Right renal pelvis (tissue), 4 donors: ENCODE measurements around the gene WDFY2. TPM values are rescaled to one million over a fixed set of nuclear protein-coding genes. Genes with fewer than 3 reads are reported as not detected.

Source experiments
- DNase-seq, 4 donors: peaks; one replicate each; pipeline ENCODE4 v3.0.0-alpha.2; 2013; ENCODE audit warnings: low read depth in 4 of 4, low spot score in 3 of 4, missing footprints in 1 of 4
- polyA plus RNA-seq, 4 donors: library from polyadenylated mRNA; unstranded; fragments of 120-200 nt; gene quantifications; one replicate each; pipeline ENCODE4 v1.2.1, GENCODE V29; 2013; ENCODE audit not compliant: insufficient read length in 4 of 4

Gene WDFY2
- polyA plus RNA-seq, 4 donors: 11.3 to 15.0 (median 12.5) TPM

DNA sequence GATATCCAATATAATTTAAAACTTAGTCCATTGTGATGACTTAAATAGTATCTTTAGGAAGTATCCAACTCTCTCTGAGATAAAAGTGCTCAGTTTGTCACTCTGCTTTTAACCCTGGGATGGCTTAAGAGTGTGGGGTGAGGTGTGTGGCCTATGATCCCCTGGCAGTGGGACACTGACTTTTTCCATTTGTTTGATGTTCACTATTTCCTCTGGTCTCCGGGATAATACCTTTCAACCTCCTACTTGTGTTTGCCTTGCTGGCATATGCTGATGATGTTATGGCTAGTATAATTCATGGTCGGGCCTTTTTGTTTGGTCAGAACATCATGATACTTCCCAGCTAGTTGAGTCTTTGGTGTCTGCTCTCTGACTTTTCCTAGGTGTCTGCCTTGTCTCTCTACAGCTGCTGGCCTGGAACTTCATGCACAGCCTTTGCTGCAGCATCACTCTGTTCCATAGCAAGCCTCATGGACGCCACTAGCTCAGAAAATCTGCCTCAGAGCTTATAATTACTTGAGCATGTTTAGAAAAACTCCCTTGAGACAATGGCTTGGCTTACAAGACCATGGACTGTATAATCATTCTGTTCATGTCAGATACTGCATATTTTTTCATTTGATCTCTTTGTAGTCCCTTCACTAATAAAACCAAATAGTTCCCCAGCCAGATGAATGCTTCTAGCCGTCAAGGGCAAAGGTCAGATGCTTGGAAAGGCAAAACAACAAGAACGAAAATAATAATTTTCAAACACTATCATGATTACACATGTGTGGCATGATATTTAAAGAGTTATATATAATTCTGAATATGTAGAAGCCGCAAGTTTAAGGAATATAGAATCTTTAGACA lies 75.2 kb downstream of the WDFY2 start:
- no peak for DNase-seq

DNA sequence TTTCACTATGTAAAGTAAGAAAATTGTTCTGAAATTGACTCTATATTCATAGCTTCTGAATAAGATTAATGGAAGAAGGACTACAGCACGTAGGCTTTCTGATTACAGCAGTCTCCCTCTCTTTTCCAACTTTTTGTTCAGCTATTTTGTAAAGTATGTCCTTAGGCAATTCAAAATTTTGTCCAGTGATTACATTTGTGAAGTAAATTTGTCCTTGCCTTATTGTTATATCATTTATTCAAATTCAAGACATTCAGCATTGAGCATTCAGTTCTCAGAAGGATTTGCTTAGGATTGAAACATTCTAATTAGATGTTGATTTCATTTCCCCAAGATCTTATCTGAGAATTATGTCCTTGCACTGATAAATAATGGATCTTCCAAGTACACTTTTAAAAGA lies 76.6 kb downstream of the WDFY2 start:
- no peak for DNase-seq

DNA sequence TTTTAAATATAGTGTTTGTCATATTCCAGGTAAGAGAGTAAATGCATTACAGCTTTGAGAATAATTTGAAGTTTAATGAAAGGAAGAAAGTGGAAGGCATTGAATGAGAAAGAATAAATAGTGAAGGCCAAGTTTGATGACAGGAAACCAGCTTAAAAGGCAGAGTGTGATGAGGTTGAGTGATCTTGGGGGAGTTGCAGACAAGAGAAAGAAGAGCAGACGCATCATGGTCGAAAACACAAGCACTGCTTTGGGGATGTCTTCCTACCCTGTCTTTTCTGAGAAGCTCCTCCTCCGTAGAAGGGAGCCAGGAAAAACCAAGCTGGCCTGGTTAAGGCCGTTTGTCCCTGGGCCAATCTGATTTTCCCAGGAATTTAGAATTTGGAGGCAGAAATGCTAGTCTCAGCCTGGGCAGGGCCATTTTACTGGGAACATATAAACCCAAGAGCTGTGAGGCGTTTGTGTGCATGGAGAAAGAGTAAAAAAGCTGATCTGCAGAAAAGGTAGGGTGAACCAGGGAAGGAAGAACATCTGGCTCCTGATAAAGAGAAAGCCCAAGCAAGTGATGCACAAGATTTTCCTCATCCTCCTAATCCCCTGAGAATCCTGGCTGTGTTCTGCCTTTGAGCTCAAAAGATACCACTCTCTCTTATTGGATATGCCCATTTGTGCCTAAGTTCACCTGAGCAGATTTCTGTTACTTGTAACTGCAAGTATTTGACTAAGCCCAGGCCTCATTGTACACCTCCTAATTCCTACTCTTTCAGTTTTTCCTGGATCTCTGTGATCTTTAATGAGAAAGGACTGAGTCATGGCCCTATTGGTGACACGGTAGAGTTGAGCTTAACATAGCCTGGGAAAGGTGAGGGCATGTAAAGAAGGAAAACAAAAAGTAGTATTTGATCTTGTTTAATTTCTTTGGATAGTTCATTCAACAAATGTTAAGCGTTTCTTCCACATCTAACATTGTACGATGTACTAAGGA lies 80.0 kb downstream of the WDFY2 start:
- no peak for DNase-seq

DNA sequence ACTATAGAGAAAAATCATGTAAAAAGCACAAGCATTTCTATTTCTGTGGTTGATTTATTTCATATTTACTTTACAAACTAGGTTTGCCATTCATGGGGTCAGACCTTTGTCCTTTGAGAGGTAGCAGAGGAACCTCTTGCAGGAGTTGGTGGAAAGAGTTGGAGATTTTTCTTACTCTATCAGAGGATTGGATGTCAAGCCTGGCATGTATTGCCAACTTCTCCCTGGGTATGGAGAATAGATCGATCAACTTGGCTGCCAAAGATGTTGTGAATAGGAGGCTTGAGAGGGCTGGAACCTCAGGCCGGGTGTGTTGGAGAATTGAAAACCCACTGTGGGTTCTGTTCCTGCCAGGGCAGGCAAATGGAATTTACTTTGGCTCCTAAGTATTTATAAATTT lies 81.2 kb downstream of the WDFY2 start:
- no peak for DNase-seq

DNA sequence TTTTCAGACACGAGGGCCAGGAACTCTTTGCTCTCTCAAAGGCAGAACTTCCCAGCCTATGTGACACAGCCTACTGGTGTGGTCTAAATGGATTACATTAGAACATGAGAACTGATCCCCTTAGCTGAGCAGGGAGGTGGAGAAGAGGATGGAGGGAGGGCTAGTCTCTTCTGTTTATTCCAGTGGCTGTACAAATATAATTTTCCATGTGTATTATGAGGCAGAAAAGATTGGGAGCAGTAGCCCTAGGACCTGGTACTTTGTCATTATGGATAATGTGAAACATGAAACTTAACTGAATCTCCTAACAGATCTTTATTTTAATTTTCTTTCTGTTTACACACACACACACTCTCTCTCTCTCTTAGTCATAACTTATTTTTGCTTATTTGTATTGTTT lies 82.1 kb downstream of the WDFY2 start:
- DNase-seq: no peak

DNA sequence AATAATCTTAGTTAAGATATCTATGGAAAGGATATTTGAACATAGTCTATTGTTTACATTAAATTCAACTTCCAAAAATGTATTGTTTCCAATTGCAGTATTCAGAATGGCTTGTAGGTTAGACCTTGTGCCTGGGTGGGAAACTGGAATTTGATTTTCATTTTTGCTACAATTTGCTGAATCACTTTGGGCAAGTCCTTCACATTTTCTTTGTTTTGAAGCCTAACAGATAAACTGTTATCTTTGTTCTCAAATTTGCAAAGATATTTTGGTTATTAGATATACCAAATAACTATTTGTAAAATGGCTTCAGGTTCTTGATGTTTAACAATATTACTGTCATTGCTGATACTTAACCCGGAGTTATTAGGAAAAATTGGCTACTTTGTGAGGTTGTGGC lies 82.6 kb downstream of the WDFY2 start:
- DNase-seq: no peak

DNA sequence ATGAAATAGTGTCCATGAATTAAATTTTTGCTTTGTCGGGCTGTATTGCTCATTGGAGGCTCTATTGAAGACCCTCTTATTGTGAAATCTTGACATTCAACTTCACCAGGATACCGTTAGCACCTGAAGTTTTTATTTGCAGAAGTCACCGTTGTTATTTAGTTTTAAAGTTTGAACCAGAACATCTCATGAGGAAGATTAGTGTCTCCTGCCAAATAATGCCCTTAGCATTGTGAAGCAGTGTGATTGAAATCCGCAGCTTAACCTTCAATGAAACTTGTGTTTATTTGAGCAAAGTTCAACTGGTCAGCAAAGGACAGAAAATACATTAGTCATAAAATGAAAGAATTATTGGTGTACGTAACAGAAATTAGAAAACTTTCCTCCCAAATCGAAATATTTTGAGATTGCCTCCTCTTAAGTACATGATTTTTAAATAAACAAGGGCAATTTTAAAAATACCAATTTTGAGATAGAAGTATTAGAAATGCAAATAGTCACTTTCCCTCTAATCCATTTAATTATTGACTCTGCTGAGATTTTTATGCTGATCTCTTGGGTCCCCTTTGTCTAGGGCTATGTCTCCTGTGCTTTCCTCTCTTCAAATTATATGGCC lies 84.4 kb downstream of the WDFY2 start:
- no peak for DNase-seq

DNA sequence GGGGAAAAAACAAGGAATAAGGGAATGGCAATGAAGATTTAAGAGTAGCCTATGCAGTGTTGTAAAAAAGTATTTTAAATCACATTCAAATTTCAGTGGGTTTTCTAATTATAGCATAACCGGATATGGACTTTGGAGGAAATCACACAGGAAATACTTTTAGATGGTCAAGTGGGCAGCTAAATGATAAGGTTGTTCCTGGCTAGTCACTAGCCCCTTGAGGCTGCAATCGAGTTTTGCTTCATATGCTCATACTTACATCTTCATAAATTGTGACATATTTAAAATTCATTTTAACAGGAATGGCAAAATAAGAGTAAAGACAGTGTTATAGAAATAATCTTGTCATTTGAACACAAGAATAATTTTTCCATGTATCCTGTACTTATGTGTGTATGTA lies 88.9 kb downstream of the WDFY2 start:
- no peak for DNase-seq

DNA sequence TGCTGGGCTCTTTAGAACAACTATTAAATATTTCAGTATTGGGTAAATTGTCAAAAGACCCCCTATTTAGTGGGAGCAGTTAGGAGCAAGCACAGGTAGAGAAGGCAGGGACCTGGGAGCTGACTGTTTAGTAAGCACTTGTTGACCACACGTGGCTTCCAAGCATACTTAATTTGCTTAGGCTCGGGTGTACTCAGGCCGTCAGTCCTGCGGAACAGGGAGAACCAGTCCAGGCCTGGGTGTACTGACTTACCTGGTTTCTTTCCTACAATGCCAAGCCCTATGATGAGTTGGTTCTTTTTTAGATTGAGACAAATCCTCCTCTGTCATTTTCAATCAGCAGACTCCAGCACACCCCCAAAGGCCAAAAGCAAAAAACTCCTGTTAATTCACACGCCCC lies 90.0 kb downstream of the WDFY2 start:
- DNase-seq: peak in 3 of 4 donors; percentile 40 to 43 (median 43)

DNA sequence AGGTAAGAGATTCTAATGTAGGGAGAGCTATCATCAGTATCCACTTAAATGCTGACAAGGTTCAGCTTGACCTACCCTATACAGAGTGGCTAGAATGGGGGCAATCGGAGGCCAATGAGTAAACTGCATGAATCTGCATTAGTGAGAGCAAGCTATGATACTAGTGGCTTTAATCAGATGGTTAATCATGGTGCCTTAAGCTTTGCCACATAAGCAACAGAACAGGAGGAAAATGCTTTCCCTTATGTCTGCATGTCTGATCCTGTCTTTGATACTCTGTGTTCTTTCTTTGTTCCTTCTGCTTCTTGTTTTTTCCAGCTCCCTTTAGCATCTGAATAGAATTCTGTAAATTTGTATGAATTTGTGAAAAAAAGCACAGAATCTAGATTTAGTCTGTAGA lies 91.1 kb downstream of the WDFY2 start:
- DNase-seq: no peak

DNA sequence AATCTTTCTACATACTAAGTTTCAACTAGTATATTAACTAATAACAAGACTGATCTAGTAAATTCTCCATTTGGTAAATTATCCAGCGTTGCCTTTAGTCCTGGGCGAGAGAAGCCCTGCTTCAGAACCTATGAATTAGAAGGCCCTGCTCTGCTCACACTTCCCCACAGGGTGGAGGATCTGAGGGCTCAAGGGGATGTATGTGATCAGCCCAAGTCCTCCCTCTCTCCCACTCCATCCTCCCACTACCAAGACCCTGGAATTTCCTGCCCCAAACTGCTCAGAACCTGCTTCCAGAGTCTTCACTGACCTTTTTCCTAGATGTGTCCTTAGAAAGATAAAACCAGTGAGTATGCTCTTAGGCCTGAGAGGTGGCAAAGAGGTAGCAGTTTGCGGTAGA lies 91.6 kb downstream of the WDFY2 start:
- no peak for DNase-seq

DNA sequence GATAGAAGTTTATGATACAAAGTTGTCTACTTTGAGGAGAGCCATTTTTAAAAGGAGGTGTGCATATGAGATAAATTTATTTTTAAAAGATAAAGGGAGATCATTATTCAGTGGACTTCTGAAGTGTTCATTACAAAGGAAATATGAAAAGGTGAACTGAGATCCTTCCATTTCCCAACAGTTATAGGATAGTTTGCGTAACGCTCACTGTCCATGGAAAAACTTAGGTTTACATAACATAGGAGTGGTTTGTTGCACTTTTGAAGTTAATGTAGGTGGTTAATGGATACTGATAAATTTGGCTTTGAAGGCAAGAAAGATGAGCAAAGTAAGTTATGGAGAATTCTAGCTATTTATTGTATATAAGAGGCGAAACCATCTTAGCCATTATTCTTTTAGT lies 92.5 kb downstream of the WDFY2 start:
- no peak for DNase-seq

DNA sequence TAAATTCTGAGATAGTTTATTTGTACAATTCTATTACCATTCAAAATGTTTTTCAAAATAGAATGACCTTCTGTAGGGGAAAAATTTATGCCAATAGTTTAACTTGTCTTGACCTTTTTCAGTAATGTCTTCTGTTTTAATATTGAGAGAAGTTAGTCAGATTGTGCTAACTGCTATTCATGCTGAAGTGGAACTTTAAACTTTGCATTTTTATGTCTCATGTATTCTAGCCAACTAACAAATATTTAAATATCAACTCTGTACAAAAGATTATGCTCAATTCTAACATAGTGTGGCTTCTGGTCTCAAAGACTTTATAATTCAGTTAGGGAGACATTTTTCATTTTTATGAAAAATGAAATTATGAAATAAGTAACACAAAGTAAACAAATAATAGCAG lies 94.2 kb downstream of the WDFY2 start:
- no peak for DNase-seq

DNA sequence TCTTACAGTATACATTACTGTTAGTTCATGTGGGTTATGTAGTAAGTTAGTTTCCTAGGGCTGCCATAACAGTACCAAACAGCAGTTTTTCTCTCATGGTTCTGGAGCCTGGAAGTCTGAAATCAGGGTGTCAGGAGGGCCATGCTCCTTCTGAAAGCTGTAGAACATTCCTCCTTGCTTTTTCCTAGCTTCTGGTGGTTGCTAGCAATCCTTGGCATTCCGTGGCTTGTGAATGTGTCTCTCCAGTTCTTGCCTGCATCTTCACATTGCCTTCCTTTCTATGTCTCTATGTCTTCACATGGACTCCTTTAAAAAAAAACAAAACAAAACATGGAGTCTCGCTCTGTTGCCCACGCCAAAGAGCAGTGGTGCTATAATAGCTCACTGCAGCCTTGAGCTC lies 95.4 kb downstream of the WDFY2 start:
- DNase-seq: no peak

DNA sequence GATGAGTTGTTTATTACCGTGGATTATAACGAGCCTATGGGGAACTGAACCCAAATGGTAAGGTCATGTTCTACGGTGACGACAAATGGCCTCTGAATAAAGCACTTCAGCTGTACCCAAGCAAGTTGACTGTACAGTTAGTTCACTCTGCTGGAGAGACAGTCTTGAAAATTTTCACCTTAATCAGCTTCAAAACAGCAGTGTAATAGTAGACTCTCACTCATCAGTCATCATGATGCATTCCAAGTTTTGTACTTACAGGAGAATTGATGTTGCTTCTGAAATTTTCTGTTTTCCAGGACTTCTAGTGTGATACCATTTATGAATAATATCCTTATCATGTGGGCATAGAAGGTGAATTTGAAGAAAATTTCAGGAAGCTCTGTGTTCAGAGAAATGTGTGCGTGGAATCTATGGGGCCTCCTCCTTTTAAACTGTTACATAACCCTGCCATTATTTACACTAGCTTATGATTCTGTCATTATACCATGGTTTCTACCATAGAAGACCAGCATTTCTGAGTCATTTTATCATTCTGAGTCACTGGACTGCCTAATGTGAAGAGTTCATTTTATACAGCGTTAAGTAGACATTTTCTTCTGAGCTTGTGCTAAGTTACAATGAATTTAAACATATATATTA lies 96.9 kb downstream of the WDFY2 start:
- no peak for DNase-seq

DNA sequence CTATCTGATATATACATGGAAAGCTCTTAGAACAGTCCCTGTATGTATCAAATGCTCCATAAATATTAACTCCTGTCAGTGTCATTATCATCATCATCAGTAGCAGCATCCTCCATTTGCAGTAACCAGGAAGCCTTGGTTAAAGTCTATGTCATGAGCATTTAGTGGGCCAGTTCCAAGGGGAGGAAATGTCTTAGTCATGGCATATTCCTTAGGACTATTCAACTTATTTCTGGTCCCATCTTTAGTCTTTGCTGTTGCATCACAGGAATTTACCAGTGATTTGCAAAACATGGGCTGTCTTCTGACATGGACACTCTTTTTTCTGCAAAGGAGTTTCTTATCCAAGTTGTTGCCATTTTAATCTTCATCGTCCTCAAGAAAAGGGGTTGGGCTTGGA lies 98.4 kb downstream of the WDFY2 start:
- DNase-seq: no peak

DNA sequence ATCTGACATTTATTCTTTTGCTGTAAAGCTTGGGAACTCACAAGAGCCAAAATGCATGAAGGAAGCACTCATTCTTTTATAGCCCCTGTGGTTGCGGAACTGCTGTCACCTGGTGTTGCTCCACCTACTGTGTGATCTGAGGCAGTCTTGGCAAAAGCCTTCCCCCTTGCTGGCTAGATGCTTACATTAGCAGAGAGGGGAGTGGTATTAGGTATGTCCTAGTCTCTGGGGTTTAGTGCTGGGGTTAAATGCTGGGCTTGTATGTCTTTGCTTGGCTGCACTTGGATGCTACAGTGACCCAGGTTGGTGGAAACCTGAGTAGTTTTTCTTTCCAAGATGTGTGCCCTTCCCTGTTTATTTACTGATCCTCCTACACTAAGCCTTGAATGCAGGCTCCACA lies 99.3 kb downstream of the WDFY2 start:
- peak in 2 of 4 donors; percentile 43 to 62 for DNase-seq

DNA sequence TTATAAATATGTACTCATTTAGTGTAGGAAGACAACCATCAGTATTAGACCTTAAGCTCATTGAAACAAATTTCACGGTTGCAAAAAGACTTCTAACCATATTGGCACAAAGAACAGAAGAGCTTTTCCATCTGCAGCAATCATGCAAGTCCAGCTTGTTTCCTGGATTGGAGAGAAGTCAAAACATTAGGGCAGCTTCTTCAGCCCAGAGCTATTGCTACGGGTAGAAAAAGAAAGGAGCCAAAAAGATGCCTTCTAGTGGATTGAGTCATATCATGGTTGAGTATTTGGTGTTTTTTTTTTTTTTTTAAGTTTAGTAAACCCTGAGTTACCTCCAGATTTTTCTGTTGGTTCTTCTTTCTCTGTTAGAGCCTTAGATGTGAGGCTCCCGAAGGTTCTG lies 99.8 kb downstream of the WDFY2 start:
- DNase-seq: no peak

DNA sequence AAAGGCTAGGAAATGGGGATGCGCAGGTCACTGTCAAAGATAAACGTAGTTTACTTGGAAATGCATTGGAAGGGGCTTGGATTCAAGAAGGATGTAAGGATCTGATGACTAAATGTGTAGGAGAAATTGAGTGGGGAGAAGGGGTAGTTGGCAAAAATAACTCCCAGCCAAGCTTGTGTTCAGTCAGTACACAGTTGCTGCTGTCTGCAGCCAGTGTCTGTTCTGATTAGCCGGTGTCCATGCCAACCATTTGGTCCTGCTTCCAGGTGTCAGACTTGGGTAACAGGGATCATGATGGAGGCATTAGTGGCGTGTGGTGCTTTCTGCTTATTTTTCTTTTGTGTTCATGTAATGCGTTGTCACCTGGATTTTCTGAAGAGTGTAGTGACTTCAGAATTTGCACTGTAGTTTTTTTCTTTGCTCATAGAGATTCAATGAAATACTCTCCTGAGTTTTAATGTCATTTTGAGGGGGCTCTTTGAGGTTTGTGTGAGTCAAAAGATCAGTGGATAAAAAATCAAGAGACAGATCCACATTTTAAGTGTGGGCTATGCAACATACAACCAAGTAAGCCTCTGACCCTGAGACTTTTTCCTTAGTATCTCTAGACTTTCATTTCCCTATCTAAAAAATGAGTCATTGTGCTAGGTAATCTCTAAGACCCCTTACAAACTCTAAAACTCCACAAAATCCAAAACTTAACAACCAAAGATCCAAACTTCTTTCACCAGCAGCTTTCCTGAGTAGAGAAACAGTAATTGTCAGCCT lies 103.9 kb downstream of the WDFY2 start:
- no peak for DNase-seq
